GM19463 (cell line): ENCODE results near the gene ASS1.

Experiments
- ATAC-seq: cut with Tn5 transposase; IDR thresholded peaks from one replicate; pipeline ENCODE4 v1.9.1; 2021; ENCODE audit warnings: mild to moderate bottlenecking, moderate library complexity; ENCODE audit not compliant: unreplicated experiment

The ASS1 gene

DNA sequence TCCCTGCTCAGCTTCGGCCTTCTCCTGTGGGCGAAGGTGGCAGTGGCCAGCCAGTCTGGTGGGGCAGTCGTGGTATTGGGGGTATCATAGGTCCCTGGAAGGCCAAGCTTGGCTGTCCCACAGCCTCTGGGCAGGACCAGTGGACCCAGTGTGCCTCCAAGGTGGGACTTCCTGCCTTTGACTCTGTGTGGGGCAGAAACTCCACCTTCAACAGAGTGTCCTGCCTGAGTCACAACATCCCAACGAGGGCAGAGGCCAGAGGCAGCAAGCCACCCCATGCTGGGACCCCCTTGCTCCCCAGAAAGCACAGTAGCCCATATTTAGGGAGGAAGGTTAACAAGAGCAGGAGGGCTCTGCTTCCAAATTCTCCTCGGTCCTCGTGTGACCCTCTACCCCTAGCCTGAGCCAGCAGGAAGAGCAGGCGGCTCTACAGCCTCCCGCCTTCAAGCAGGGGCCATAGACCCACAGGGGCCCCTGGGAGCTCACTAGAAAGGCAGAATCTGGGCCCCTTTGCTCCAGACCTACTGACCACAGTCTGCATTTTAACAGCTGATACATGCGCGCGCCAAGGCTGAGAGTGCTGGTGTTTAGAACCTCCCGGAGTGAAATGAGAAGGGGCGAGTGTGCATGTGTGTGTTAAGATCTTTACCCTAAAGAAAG lies 83.0 kb downstream of the ASS1 start:
- ATAC-seq = no peak

DNA sequence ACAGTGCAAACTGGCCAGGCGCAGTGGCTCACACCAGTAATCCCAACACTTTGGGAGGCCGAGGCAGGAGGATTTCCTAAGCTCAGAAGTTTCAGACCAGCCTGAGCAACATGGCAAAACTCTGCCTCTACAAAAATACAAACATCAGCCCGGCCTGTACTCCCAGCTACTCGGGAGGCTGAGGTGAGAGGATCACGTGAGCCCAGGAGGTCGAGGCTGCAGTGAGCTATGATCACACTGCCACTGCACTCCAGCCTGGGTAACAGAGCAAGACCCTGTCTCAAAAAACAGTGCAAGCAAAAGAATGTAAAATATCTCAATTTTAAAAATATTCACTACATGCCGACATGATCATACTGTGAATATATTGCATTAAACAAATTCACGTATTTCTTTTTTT lies 83.9 kb downstream of the ASS1 start:
- ATAC-seq = no peak

DNA sequence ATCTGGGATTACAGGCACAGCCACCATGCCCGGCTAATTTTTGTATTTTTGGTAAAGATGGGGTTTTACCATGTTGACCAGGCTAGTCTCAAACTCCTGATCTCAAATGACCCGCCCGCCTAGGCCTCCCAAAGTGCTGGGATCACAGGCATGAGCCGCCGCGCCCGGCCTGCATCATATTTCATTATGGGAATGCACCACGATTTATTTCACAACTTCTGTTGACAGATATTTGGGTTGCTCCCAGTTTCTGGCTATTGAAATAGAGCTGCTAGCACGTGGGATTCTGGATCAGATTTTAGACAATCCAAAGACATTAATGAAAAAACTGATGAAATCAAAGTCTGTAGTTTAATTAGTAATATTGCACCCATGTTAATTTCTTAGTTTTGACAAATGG lies 86.2 kb downstream of the ASS1 start:
- no peak for ATAC-seq

DNA sequence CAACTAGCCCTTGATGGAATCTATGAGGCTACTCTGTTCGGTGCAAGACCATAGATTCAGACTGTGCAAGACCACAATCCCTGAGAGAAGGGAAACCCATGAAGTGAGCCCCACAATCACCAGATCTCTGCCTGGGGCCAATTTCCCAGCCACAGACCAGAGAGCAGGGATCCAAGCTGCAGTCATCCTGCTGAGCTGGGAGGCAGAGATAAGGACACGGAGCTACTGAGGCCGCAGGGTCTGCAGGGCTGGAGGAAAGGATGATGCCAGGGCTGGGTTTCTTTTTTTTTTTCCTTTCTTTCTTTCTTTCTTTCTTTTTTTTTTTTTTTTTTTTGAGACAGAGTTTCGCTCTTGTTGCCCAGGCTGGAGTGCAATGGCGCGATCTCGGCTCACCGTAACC lies 86.9 kb downstream of the ASS1 start:
- ATAC-seq = no peak

DNA sequence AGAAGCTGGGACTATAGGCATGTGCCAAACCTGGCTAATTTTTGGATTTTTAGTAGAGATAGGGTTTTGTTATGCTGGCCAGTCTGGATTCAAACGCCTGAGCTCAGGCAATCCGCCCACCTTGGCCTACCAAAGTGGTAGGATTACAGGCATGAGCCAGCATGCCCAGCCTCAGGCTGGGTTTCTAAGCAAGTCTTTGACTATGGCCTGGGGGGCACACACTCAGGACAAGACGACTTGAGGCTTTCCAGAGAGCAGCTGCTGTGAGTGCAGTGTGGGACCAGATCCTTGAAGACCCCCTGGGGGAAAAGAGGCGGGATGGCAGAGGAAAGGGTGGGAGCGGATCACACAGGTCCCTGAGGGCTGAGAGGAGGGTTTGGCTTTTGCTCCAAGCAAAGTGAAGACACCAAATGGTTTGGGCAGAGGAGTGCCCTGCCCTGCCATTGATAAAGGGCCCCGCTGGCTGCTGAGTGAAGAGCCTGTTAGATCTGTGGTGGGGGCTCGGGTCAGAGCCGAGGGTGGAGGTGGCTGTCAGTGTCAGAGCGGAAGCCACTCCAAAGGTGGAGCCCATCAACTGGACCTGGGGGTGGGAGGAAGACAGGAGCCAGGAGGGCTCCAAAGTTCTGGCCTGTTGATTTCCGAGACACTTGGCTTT lies 87.8 kb downstream of the ASS1 start:
- no peak for ATAC-seq

DNA sequence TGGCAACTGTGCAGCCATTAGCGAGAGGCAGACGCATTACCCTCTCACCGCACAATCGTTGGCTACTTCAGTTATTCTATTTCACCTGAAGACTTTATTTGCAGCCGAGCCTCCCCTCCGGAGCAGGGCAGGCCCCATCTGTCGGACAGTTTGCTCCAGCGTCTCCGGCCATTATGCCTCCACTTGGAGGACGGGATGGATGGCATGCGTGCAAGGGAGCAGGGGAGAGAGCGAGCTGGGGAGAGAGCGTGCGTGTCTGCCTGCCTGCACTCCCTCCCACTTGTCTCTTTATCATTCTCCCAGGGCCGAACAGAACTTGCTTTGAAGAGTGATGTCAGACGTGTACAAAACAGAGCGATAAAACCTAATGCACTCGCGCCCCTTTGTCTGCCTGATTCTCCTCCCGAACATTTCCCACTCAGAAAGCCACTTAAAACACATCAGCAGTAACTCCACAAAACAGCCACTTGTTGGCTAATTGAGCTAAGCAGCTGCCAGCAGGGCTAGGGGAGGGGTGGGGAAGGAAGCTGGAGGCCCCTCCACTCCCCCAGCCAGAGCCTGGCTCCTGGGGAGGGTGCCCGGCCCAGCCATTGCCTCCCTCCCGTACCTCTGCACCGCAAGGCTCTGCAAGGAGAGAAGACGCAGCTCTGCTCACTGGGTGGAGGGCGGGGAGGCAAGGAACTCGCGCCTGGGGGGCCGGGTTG lies 91.2 kb downstream of the ASS1 start:
- ATAC-seq = no peak

DNA sequence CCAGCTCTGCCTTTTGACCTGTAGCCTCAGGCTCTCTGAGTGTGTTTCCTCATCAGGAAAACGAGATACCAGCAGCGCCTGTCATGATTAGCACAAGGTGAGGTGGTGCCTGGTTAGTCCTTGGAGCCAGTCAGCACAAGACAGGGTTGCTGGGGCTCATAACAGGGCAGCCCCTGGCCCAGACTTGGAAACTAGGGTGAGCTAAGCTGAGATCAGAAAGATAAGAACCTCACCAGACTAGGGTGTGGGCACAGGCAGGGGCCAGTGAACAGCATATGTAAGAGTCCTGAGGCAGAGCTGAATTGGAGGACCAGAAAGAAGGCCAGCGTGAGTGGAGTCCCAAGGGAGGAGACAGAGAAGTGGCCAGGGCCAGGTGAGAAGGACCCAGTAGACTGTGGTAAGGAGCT lies 91.9 kb downstream of the ASS1 start:
- no peak for ATAC-seq

DNA sequence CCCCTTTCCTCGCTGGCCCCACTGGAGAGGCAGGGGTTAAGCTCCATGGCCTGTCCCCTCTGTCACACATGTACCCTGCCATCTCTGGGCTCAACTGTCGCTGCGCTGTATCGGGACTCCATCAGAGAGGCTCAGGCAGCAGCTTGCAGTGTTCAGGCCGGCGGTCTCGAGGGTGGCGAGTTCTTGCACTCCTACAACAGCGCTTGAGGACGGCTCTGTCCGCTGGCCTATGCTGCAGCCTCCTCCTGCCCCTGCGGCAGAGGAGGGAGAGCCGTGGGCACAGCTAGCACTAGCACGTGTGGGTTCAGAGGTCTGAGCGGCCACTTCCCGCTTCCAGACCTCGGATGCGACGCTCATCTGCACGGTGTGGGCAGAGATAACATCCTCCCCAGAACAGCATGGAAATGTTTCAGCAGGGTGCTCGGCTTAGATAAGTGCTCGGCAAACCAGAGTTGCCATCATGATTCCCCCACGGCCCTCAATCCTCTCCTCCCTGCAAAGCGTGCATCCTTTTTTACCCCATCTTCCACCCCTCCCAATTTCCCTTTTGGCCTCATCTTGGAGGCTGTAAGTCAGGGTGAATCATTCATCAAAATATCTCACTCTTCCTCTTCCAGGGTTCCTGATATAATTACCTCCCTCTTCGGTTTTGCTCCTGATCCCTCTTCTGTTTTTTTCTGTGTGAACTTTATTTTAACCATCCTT lies 92.7 kb downstream of the ASS1 start:
- ATAC-seq = no peak

DNA sequence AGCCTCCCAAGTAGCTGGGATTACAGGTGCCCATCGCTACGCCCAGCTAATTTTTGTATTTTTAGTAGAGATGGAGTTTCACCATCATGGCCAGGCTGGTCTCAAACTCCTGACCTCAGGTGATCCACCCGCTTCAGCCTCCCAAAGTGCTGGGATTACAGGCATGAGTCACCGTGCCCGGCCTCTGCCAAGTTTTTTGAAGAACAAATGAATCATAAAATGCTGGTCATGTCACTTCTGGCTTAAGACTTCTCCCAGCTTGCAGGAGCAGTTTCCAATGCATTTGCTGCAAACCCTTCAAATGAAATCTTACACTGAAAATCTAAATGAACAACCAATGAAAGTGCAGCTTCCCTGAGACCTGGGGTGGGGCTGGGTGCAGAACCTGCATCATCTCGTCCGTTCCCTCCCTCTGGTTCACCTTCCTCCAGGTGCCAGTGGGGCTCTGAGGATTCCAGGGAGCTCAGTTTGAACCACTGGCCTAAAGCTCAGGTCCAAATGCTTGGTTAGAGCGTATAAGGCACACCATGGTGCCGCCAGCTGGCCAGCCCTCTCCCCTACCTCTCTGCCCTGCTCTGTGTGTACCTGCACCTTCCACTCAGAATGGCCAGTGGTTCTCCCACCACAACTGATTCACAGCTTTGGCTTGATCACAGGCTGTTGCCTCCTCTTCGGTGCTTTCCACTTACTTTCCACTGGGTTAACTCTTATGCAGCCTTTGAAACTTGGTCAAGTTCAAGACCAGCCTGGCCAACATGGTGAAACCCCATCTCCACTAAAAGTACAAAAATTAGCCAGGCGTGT lies 94.9 kb downstream of the ASS1 start:
- no peak for ATAC-seq

DNA sequence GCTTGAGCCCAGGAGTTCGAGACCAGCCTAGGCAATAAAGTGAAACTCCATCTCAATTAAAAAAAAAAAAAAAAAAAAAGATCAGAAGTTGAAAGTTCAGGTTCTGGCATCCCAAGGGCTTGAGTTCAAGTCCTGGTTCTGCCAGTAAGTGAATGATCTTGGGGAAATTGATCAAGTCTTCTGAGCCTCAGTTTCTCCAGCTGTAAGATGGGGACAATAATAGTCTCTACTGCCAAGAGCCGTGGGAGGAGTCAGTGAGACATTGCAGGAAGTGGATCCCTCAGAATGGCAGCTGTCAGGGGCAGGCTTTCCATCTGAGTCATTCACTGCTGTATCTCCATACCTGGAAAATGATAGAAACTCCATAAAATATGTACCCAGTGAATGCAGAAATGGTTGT lies 96.8 kb downstream of the ASS1 start:
- ATAC-seq = no peak

DNA sequence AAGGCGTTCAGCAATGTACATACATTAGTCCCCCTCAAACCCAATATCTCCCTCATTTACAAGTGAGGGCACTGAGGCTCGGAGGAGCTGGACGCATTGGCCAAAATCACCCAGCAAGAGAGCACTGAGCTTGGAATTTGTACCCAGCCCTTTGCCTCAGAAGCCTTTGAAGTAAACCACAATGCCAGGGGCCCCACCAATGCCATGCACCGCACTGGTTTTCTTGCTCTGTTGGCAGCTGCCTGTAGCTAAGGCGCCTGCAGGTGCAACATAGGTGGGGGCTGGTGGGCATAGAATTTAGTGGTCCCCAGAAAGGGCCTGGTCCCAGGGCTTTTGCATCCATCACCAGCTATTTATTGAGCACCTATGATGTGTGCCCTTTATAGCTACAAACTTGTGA lies 97.3 kb downstream of the ASS1 start:
- ATAC-seq = no peak

DNA sequence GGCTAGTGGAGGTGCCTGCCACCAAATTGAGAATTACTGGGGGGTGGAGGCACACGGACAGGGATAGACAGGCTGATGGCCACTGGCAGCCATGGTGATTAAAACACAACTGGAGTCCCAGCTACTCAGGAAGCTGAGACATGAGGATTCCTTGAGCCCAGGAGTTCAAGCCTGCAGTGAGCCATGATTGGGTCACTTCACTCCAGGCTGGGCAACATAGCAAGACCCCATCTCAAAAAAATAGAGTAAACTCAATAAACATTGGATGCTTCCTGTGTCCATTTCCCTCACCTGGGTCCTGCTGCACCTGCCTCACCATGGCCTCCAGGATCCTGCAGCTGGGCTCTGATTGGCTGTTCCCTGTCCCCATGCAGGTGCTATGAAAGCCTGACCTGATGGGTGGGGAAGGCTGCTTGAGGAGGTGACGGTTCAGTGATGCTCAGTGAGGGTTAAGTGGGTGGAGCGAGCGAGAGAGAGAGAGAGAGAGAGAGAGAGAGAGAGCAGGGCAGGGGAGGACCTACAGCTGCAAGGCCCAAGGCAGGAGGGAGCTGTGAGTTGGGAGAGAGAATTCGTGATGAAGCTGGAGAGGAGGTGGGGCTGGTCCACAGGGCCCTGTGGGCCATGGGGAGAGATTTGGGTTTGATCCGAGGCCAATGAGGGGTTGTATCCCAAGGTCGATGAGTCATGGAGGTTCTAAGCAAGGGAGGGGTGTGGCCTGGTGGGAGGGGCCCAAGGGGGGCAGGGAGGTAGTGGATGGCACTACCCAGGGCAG lies 97.9 kb downstream of the ASS1 start:
- ATAC-seq = no peak

DNA sequence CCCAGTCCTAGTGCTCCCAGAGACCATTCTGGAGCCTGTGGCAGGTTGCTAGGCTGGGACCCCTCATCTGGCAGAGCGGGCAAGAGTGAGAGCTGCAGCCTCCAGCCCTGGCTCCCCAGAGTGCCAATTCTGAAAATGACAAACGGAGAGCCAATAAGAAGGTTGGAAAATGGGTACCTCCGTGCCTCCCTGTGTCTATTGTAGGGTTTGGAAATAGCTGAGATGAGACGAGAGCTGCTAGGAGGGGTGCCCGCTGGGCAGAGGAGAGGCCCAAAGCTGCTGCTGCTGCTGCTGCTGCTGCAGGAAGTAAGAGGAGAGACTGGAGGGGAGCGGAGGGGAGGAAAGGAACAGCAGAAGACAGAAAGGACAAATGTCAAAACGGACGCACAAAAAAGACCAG lies 98.6 kb downstream of the ASS1 start:
- ATAC-seq = no peak

DNA sequence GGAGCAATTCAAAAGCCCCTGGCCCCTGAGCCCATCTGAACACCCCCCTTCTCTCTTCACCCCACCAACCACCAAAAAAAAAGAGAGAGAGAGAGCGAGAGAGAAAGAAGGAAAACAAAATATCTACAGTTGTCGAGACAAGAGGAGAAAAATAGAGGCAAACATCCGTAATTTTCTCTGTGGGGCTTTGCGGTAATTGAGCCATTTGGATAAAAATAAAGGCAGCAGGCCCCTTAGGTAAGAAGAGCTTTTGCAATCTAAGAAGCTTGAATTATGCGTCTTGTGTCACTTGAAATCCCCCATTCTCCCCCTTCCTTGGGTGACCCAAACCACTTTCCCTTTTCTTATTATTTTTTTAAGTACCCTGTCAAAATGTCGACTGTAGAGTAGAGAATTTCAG lies 99.1 kb downstream of the ASS1 start:
- no peak for ATAC-seq

DNA sequence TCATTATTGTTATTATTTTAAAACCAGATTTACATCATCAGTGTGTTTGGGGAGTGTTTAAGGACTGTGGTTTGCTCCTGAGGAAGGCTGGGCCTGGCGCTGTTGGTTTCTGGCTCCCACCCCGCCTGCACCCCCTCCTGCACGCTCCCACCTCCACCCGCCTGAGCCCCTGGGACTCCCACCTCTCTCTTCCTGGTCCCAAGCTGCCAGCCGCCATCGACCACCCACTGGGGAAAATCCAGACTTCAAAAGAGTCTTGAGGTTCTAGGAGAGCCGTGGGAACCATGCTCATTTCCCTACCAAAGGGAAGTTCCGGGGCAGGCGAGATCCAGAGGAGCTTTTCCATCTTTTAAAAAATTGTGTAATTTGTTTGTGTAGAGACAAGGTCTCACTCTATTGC lies 99.6 kb downstream of the ASS1 start:
- no peak for ATAC-seq

DNA sequence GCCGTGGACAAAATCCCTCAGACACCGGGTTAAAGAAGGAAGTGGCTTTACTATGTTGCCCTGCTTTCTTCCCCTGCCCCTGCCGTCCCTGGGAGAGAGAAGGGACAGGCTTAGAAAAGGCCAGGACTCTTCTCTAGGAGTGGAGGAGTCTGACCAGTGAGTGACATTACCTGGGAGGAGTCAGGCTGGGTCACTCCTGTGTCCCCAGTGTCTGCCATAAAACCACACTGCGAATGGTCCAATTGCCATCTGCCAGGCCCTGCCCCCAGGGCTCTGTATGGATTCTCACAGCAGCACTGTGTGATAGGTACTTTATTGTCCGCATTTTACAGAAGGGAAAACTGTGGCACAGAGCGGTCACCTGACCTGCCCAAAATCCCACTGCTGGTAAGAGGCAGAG lies 103.3 kb downstream of the ASS1 start:
- no peak for ATAC-seq

DNA sequence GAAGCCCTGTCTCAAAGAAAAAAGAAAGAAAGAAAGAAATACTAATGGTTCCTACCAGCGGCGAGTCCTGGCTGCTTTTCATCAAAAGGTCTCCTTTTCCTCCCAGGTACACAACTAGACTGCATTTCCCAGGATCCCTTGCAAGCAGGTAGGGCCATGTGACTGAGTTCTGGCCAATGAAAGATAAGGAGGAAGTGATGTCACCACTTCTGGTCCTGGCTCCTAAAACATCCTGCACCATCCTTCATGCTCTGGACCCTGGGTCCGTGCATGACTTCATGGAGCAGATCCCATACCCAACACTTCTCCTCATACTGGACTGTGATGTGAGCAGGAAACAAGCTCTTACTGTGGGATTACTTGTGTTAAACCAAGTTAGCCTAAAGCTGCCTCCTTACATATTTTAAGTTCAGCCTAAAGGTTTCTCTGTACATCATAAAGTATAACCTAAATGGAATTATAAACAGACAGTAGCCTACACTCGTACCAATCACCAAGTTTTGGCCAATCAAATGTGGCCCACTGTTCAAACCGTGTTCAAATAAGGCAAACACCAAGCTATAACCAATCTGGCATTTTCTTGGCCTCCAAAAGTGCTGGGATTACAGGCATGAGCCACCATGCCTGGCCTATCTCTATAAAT lies 104.5 kb downstream of the ASS1 start:
- no peak for ATAC-seq
